ENCODE data around the gene MED20.
A peak's percentile ranks its signal among the peaks of the same experiment; 100 is the strongest.

DNA sequence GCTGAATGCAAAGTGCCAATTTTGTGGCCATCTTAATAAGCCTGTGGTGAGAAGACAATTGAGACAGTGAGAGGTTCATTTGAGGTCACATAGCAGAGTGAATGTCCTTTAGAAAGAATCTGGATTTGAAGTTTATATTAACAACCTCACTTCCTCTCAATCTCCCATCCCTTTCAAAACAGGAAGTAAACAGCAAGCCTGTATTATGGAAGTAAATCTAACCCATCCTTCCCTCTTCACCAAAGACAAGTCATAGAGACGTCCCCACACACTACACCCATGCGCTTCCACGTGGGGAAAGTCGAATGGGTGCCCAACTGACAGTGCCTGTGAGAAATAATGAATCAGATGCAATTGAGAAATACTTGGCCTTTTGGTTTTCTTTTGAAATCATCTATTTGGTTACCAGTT, 49.5 kb upstream of the MED20 start:
- TF ChIP-seq, protein P1, sequence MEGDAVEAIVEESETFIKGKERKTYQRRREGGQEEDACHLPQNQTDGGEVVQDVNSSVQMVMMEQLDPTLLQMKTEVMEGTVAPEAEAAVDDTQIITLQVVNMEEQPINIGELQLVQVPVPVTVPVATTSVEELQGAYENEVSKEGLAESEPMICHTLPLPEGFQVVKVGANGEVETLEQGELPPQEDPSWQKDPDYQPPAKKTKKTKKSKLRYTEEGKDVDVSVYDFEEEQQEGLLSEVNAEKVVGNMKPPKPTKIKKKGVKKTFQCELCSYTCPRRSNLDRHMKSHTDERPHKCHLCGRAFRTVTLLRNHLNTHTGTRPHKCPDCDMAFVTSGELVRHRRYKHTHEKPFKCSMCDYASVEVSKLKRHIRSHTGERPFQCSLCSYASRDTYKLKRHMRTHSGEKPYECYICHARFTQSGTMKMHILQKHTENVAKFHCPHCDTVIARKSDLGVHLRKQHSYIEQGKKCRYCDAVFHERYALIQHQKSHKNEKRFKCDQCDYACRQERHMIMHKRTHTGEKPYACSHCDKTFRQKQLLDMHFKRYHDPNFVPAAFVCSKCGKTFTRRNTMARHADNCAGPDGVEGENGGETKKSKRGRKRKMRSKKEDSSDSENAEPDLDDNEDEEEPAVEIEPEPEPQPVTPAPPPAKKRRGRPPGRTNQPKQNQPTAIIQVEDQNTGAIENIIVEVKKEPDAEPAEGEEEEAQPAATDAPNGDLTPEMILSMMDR (IDR thresholded peaks at IDR 0.05): no peak
- TF ChIP-seq POLR2AphosphoS5 (IDR thresholded peaks at IDR 0.05) (peak; percentile 22), EP300 (IDR thresholded peaks at IDR 0.05) (no peak)

Data from gastroesophageal sphincter (tissue), 3 donors.